OCI-LY7 (cell line): ENCODE measurements around the gene KHK.

Experiments
- EZH2phosphoT487 ChIP-seq: fragments of 200-600 bp; sonication (generic); IDR thresholded peaks from 2 replicates; pipeline ENCODE4 v1.6.1; 2018; ENCODE audit warnings: low read depth, borderline replicate concordance, mild to moderate bottlenecking, mixed run types, antibody characterized with exemption, low read length, moderate library complexity, mixed read lengths
- TF ChIP-seq, protein P1 (sequence below): fragments of 200-600 bp; sonication (generic); conservative IDR thresholded peaks from 2 replicates; pipeline ENCODE4 v1.5.1; 2014; ENCODE audit warnings: mild to moderate bottlenecking, antibody characterized with exemption, low read length, moderate library complexity, mixed read lengths

DNA sequence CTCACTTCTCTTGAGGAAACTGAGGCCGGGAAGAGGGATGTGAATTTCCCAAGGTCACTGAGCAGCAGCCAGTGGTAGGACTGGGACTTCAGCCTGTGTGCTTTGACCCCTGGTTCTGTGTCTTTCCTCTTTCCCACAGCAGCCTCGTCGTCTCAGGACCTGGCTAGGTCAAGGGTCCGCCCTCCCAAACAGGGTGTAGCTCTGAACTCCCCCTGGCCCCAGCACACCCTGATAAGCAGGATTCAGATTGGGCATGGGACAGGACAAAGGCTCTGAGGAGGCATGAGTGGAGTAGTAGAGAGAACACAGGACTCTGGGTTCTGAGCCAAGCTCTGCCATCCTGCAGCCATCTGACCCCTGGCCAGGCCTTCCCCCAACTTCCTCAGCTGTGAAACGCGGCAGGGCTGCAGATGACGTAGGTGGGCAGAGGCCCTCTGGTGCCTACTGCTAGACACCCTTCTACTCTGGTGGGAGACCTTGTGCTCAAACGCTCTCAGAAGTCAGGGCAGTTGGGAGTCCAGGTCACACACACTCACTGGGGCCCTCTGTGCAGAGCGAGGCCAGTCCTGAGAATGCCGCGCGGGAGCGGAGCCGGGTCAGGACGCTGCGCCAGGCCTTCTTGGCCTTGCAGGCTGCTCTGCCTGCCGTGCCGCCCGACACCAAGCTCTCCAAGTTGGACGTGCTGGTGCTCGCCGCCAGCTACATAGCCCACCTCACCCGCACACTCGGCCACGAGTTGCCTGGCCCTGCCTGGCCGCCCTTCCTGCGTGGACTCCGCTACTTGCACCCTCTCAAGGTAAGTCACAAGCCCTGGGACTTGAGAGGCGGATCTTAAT is 63.2 kb downstream of the KHK start:
- TF ChIP-seq, protein P1, sequence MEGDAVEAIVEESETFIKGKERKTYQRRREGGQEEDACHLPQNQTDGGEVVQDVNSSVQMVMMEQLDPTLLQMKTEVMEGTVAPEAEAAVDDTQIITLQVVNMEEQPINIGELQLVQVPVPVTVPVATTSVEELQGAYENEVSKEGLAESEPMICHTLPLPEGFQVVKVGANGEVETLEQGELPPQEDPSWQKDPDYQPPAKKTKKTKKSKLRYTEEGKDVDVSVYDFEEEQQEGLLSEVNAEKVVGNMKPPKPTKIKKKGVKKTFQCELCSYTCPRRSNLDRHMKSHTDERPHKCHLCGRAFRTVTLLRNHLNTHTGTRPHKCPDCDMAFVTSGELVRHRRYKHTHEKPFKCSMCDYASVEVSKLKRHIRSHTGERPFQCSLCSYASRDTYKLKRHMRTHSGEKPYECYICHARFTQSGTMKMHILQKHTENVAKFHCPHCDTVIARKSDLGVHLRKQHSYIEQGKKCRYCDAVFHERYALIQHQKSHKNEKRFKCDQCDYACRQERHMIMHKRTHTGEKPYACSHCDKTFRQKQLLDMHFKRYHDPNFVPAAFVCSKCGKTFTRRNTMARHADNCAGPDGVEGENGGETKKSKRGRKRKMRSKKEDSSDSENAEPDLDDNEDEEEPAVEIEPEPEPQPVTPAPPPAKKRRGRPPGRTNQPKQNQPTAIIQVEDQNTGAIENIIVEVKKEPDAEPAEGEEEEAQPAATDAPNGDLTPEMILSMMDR, result no peak
- TF ChIP-seq EZH2phosphoT487, result no peak
